SU-DHL-6 (cell line): ENCODE data around the gene ADORA3.

Source experiments
- CTCF ChIP-seq: fragments of 200-600 bp; sonication (generic); IDR thresholded peaks from one replicate; pipeline ENCODE4 v1.5.1; 2017; ENCODE audit warnings: antibody characterized with exemption, mild to moderate bottlenecking, low read length, moderate library complexity; ENCODE audit not compliant: insufficient read depth, poor library complexity, severe bottlenecking
- EZH2phosphoT487 ChIP-seq: fragments of 200-600 bp; sonication (generic), shearing (Covaris generic); conservative IDR thresholded peaks from 2 replicates; pipeline ENCODE4 v1.6.1; 2018; ENCODE audit warnings: mild to moderate bottlenecking, antibody characterized with exemption, low read length, moderate library complexity, mixed read lengths

- TF ChIP-seq CTCF (no peak), EZH2phosphoT487 (no peak)
Measured at GRCh38 chr1:111466480-111466879, 37.0 kb downstream of the ADORA3 start.
